Kidney (tissue), 14 donors: ENCODE data around the gene ADARB2. TPM values are rescaled to one million over a fixed set of nuclear protein-coding genes. Genes with fewer than 3 reads are reported as not detected.

Experiments
- DNase-seq, 5 donors: peaks; one replicate each; pipeline ENCODE4 v3.0.0-alpha.2; 2013 to 2020
- FAIRE-seq: peaks from 2 replicates; lab custom pipeline; 2012; peaks lifted over from hg19 to GRCh38; lab: Jason Lieb, UNC
- H3K27ac ChIP-seq, 2 donors: one replicate each; pipeline ENCODE4 v1.7.0; 2013; ENCODE audit warnings: low read depth in 2 of 2, low read length in 2 of 2, inconsistent platforms in 1 of 2
- H3K27me3 ChIP-seq: one replicate; pipeline ENCODE4 v1.7.1; 2013; ENCODE audit warnings: low read length, inconsistent platforms; ENCODE audit not compliant: control insufficient read depth, insufficient read depth
- H3K36me3 ChIP-seq, 3 donors: one replicate each; pipeline versions ENCODE4 v1.7.0 to v1.7.1; 2013; ENCODE audit warnings: low read length in 3 of 3, control low read depth in 1 of 3, inconsistent platforms in 1 of 3; ENCODE audit not compliant: insufficient read depth in 3 of 3, control insufficient read depth in 2 of 3
- H3K4me1 ChIP-seq, 3 donors: one replicate each; pipeline versions ENCODE4 v1.7.0 to v1.7.1; 2013; ENCODE audit warnings: low read length in 3 of 3, inconsistent platforms in 1 of 3, low read depth in 1 of 3; ENCODE audit not compliant: control insufficient read depth in 2 of 3, insufficient read depth in 2 of 3
- H3K4me3 ChIP-seq, 3 donors: one replicate each; pipeline versions ENCODE4 v1.7.0 to v1.8.1; 2013; ENCODE audit warnings: low read length in 3 of 3, control low read depth in 1 of 3, inconsistent platforms in 1 of 3
- H3K9ac ChIP-seq, 3 donors: one replicate each; pipeline versions ENCODE4 v1.7.0 to v1.7.1; 2013; ENCODE audit warnings: low read length in 3 of 3, control low read depth in 1 of 3, inconsistent platforms in 1 of 3
- H3K9me3 ChIP-seq, 3 donors: one replicate each; pipeline versions ENCODE4 v1.7.0 to v1.7.1; 2013; ENCODE audit warnings: low read length in 3 of 3, control low read depth in 1 of 3, inconsistent platforms in 1 of 3; ENCODE audit not compliant: control insufficient read depth in 2 of 3, insufficient read depth in 1 of 3
- CTCF ChIP-seq: IDR thresholded peaks from 3 replicates; pipeline ENCODE4 v1.5.1; 2012; ENCODE audit warnings: mild to moderate bottlenecking, moderate library complexity, borderline replicate concordance; ENCODE audit not compliant: insufficient read depth; ENCODE audit errors: extremely low read depth
- intact Hi-C: fragments of 100-400 bp; cut with DNase I; formaldehyde crosslinking; loops from one replicate; pipeline ENCODE4 v1.11.1; 2022
- polyA plus RNA-seq: library from polyadenylated mRNA; stranded (reverse); fragments of 350-450 nt; fragmentation: Illumina TruSeq; extraction: RNeasy Lipid Tissue Mini Kit (QIAGEN cat#74804); gene quantifications from one replicate; pipeline ENCODE4 v1.2.3, GENCODE V29; 2014; ENCODE audit warnings: low read depth, low replicate concordance; ENCODE audit not compliant: insufficient read depth
- total RNA-seq: library from RNA; stranded (reverse); fragmentation: NEBNext Ultra II Directional; extraction: Animal tissue kit (Norgen Biotek cat#: 25700); gene quantifications from one replicate; pipeline ENCODE4 v1.2.1, GENCODE V29; 2021
- donor health status: control.
- donor health status: control.
- donor health status: control.
- donor health status: control.
- donor health status: control.
- donor health status: DM: yes; HTN: yes; CAD: no.
- donor health status: Normal renal cell carcinoma (clear cell type).

Gene ADARB2
- total and polyA plus RNA-seq, 2 donors from 2014 or later: 1.0 to 1.3 TPM

GRCh38 chr10:1474376-1475097 is 262.8 kb downstream of the ADARB2 start:
- DNase-seq: peak in 1 of 5 donors; percentile 54
- H3K9ac ChIP-seq: no peak overlapping the region
- FAIRE-seq: no peak
- intact Hi-C loops: no loop called here
- no peaks in the 10 kb centered on the region for H3K9me3 ChIP-seq
- H3K36me3 ChIP-seq: no peaks in the 10 kb centered on the region
- H3K27ac ChIP-seq: no peak overlapping the region
- TF ChIP-seq CTCF: no peak
- peaks cover 0 to 3% (median 0%) of the 10 kb centered on the region in 3 donors for H3K4me1 ChIP-seq
- no peaks in the 10 kb centered on the region for H3K27me3 ChIP-seq
- no peak overlapping the region for H3K4me3 ChIP-seq

GRCh38 chr10:1473874-1474273 is 263.5 kb downstream of the ADARB2 start:
- Histone ChIP-seq H3K9me3 (no peaks in the 10 kb centered on the region), H3K4me3 (no peak overlapping the region), H3K36me3 (no peaks in the 10 kb centered on the region), H3K27me3 (no peaks in the 10 kb centered on the region), H3K27ac (no peak overlapping the region), H3K4me1 (peaks cover 0 to 3% (median 0%) of the 10 kb centered on the region in 3 donors), H3K9ac (no peak overlapping the region)
- FAIRE-seq (no peak), DNase-seq (peak in 1 of 5 donors; percentile 26)
- intact Hi-C loops: no loop called here
- no peak for TF ChIP-seq CTCF

GRCh38 chr10:1472178-1472958 is 265.0 kb downstream of the ADARB2 start:
- no peak overlapping the region for H3K4me3 ChIP-seq
- intact Hi-C loops: no loop called here
- H3K9me3 ChIP-seq: no peaks in the 10 kb centered on the region
- TF ChIP-seq CTCF: no peak
- FAIRE-seq (no peak), DNase-seq (peak in 4 of 5 donors; percentile 46 to 55 (median 52))
- peaks cover 0 to 3% (median 0%) of the 10 kb centered on the region in 3 donors for H3K4me1 ChIP-seq
- no peak overlapping the region for H3K27ac ChIP-seq
- H3K27me3 ChIP-seq: no peaks in the 10 kb centered on the region
- no peaks in the 10 kb centered on the region for H3K36me3 ChIP-seq
- no peak overlapping the region for H3K9ac ChIP-seq
